ENCODE measurements around the gene GRIP2.

GRIP2 gene

DNA sequence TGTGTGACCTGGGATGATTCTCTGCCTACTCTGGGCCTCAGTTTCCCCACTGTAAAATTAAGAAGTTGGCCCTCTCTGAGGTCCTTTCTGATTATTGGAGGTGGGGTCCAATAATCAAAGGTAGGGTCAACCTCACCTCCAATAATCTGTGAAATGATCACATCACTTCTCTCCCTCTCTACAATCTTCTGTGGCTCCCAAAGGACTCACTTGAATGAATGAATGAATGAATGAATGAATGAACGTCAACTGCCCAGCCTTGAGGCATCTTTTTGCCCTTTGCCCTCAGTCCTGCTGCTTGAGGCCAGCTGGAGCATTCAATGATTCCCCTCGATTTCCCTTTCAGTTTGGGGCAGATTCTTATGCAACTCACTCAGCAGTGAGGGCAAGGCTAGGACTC is 26.7 kb upstream of the GRIP2 start:
- Histone ChIP-seq H4K20me1 (ENCODE audit: insufficient read depth, low read length) (no peaks in the 10 kb centered on the region), H3K27me3 (ENCODE audit: insufficient read depth, low read length) (peaks cover 9% of the 10 kb centered on the region), H3K9ac (ENCODE audit: low read length) (no peak overlapping the region), H3K4me3 (ENCODE audit: low read depth, low read length, poor library complexity, severe bottlenecking) (no peak overlapping the region), H3F3A (ENCODE audit: insufficient read depth, low read length) (no peaks in the 10 kb centered on the region), H3K4me1 (ENCODE audit: insufficient read depth, low read length, severe bottlenecking) (no peaks in the 10 kb centered on the region), H3K9me2 (ENCODE audit: low read depth, low read length) (no peaks in the 10 kb centered on the region), H3K27ac (ENCODE audit: low read depth, low read length, poor library complexity, severe bottlenecking) (no peak overlapping the region), H3K36me3 (ENCODE audit: insufficient read depth, low read length) (no peaks in the 10 kb centered on the region), H2AFZ (ENCODE audit: low read length) (no peak overlapping the region), H3K79me2 (ENCODE audit: insufficient read depth, low read length) (no peaks in the 10 kb centered on the region), H3K4me2 (ENCODE audit: low read length) (no peak overlapping the region), H3K9me3 (ENCODE audit: low read length) (no peaks in the 10 kb centered on the region)
- TF ChIP-seq CTCF (IDR thresholded peaks at IDR 0.05; ENCODE audit: low read length), result no peak

- no peak overlapping the region for H2AFZ ChIP-seq (ENCODE audit: low read length)
- H3K4me3 ChIP-seq (ENCODE audit: low read depth, low read length, poor library complexity, severe bottlenecking), result no peak overlapping the region
- no peaks in the 10 kb centered on the region for H3K36me3 ChIP-seq (ENCODE audit: insufficient read depth, low read length)
- H3K9me3 ChIP-seq (ENCODE audit: low read length), result no peaks in the 10 kb centered on the region
- H3K4me2 ChIP-seq (ENCODE audit: low read length), result no peak overlapping the region
- H3K27ac ChIP-seq (ENCODE audit: low read depth, low read length, poor library complexity, severe bottlenecking), result no peak overlapping the region
- H3K4me1 ChIP-seq (ENCODE audit: insufficient read depth, low read length, severe bottlenecking), result no peaks in the 10 kb centered on the region
- H4K20me1 ChIP-seq (ENCODE audit: insufficient read depth, low read length), result no peaks in the 10 kb centered on the region
- H3K79me2 ChIP-seq (ENCODE audit: insufficient read depth, low read length), result no peaks in the 10 kb centered on the region
- H3K9ac ChIP-seq (ENCODE audit: low read length), result no peak overlapping the region
- no peaks in the 10 kb centered on the region for H3K9me2 ChIP-seq (ENCODE audit: low read depth, low read length)
- no peak for TF ChIP-seq CTCF (IDR thresholded peaks at IDR 0.05; ENCODE audit: low read length)
- no peak for TF ChIP-seq EZH2 (IDR thresholded peaks at IDR 0.05; ENCODE audit: borderline replicate concordance, low read length)
- H3F3A ChIP-seq (ENCODE audit: insufficient read depth, low read length), result no peaks in the 10 kb centered on the region
- peaks cover 9% of the 10 kb centered on the region for H3K27me3 ChIP-seq (ENCODE audit: insufficient read depth, low read length)
Observed at GRCh38 chr3:14565868-14566588, 25.9 kb upstream of the GRIP2 start.

DNA sequence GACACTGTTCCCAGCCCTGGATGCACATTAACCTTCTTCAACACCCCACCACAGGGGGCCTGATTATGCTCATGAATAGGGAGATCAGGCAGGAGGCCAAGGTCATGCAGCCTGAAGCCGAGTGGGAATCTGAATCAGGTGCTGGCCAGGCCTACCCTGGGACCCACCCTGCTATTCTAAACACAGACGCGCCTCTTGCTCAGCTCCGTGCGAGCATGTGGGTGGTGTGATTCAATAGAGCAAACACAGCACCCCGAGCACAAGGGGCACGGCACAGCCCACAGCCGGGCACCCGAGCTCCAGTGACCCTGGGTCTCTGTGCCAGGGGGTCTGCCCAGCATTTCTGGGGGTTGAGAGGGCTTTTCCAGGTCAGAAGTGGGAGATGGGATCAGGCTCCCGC is 24.6 kb upstream of the GRIP2 start:
- H3K27me3 ChIP-seq (ENCODE audit: insufficient read depth, low read length), result peaks cover 9% of the 10 kb centered on the region
- H3K9me3 ChIP-seq (ENCODE audit: low read length), result no peaks in the 10 kb centered on the region
- no peak overlapping the region for H3K4me2 ChIP-seq (ENCODE audit: low read length)
- H3F3A ChIP-seq (ENCODE audit: insufficient read depth, low read length), result no peaks in the 10 kb centered on the region
- H3K36me3 ChIP-seq (ENCODE audit: insufficient read depth, low read length), result no peaks in the 10 kb centered on the region
- H3K9ac ChIP-seq (ENCODE audit: low read length), result no peak overlapping the region
- H3K4me1 ChIP-seq (ENCODE audit: insufficient read depth, low read length, severe bottlenecking), result no peaks in the 10 kb centered on the region
- no peaks in the 10 kb centered on the region for H3K9me2 ChIP-seq (ENCODE audit: low read depth, low read length)
- no peak overlapping the region for H2AFZ ChIP-seq (ENCODE audit: low read length)
- TF ChIP-seq CTCF (IDR thresholded peaks at IDR 0.05; ENCODE audit: low read length), result no peak
- no peak for TF ChIP-seq EZH2 (IDR thresholded peaks at IDR 0.05; ENCODE audit: borderline replicate concordance, low read length)
- no peak overlapping the region for H3K4me3 ChIP-seq (ENCODE audit: low read depth, low read length, poor library complexity, severe bottlenecking)
- H3K79me2 ChIP-seq (ENCODE audit: insufficient read depth, low read length), result no peaks in the 10 kb centered on the region
- H4K20me1 ChIP-seq (ENCODE audit: insufficient read depth, low read length), result no peaks in the 10 kb centered on the region
- no peak overlapping the region for H3K27ac ChIP-seq (ENCODE audit: low read depth, low read length, poor library complexity, severe bottlenecking)

Measured in OCI-LY1 (cell line).